ENCODE data around the gene SPNS3. TPM values are rescaled to one million over a fixed set of nuclear protein-coding genes. Genes with fewer than 3 reads are reported as not detected.

Gene SPNS3
- total RNA-seq, 1 experiment from 2014 or later: not detected

DNA sequence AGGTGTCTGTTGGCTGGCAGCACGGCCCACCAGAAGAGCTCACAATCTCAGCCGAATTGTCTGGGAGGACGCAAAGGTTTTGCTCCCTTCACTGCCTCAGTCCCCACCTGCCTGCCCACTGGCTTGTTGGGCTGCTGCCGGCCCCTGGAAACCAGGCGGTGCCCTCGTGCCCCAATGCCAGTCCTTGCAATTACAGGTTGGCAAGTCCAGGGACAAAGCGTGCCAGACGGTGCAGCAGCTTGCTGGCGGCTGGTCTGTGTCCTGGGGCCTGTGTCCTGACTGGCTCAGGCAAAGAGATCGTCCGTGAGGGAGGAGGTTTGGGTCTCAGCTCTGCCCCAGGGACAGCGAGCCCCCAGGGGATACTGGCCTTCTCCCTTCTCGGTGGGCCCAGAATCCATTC lies 40.4 kb downstream of the SPNS3 start:
- Mint-ChIP-seq H3K36me3 (ENCODE audit: insufficient read depth, unreplicated experiment) (peaks cover 6% of the 10 kb centered on the region), H3K4me1 (ENCODE audit: low read depth, unreplicated experiment) (no peaks in the 10 kb centered on the region), H3K27me3 (ENCODE audit: insufficient read depth, unreplicated experiment) (no peaks in the 10 kb centered on the region), H3K4me3 (ENCODE audit: unreplicated experiment) (no peak overlapping the region), H3K9me3 (ENCODE audit: unreplicated experiment) (no peaks in the 10 kb centered on the region), H3K27ac (ENCODE audit: unreplicated experiment) (no peak overlapping the region)
- Histone ChIP-seq H3K36me3 (ENCODE audit: control insufficient read depth, insufficient read depth, low read length) (no peaks in the 10 kb centered on the region), H3K9me3 (no peaks in the 10 kb centered on the region), H3K27me3 (replicated peaks; ENCODE audit: control insufficient read depth, insufficient read depth, low read length) (no peaks in the 10 kb centered on the region), H3K4me1 (no peaks in the 10 kb centered on the region), H3K4me3 (ENCODE audit: low read depth, low read length) (no peak overlapping the region)
- TF ChIP-seq, protein P1, sequence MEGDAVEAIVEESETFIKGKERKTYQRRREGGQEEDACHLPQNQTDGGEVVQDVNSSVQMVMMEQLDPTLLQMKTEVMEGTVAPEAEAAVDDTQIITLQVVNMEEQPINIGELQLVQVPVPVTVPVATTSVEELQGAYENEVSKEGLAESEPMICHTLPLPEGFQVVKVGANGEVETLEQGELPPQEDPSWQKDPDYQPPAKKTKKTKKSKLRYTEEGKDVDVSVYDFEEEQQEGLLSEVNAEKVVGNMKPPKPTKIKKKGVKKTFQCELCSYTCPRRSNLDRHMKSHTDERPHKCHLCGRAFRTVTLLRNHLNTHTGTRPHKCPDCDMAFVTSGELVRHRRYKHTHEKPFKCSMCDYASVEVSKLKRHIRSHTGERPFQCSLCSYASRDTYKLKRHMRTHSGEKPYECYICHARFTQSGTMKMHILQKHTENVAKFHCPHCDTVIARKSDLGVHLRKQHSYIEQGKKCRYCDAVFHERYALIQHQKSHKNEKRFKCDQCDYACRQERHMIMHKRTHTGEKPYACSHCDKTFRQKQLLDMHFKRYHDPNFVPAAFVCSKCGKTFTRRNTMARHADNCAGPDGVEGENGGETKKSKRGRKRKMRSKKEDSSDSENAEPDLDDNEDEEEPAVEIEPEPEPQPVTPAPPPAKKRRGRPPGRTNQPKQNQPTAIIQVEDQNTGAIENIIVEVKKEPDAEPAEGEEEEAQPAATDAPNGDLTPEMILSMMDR (IDR thresholded peaks at IDR 0.05; ENCODE audit: insufficient read depth in 1 of 2, low read depth in 1 of 2, low read length in 1 of 2, severe bottlenecking in 1 of 2, unreplicated experiment in 1 of 2): no peak
- POLR2A ChIA-PET: no interaction called here
- intact Hi-C loops (cut with micrococcal nuclease; ENCODE audit: unreplicated experiment): no loop called here
- no TSS peak for BruUV-seq (replicated peaks)
- CTCF ChIA-PET: no interaction called here
- no peak for DNase-seq

DNA sequence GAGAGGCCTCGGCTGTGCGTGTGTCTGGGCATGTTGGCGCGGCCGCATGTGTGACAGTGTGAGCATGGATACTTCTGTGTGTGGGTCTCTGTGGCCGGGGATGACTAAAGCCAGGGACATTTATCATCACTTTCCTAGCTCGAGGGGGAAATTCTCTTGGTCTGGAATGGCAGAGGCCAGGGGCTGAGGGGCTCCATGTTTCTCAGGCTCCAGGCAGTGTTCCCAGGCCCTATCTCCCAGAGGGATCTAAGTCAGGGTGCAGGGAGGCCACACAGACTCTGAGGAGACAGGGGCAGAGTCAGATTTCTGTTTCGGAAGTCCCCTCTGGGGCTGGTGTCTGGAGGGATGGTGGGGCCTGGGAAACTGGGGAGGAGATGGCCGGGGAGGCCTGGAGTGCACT lies 41.3 kb downstream of the SPNS3 start:
- H3K9me3 ChIP-seq: no peaks in the 10 kb centered on the region
- Mint-ChIP-seq H3K27me3 (ENCODE audit: insufficient read depth, unreplicated experiment) (no peaks in the 10 kb centered on the region), H3K4me1 (ENCODE audit: low read depth, unreplicated experiment) (no peaks in the 10 kb centered on the region), H3K36me3 (ENCODE audit: insufficient read depth, unreplicated experiment) (peaks cover 6% of the 10 kb centered on the region), H3K9me3 (ENCODE audit: unreplicated experiment) (no peaks in the 10 kb centered on the region), H3K27ac (ENCODE audit: unreplicated experiment) (no peak overlapping the region), H3K4me3 (ENCODE audit: unreplicated experiment) (no peak overlapping the region)
- no peaks in the 10 kb centered on the region for H3K4me1 ChIP-seq
- H3K4me3 ChIP-seq (ENCODE audit: low read depth, low read length): no peak overlapping the region
- ChIA-PET CTCF (interaction anchor here (0.6 kb wide), 1 partner anchor 233 kb away, joined by 4 read pairs; no protein-coding TSS in a partner anchor), POLR2A (no interaction called here)
- no peak for DNase-seq
- no peaks in the 10 kb centered on the region for H3K27me3 ChIP-seq (replicated peaks; ENCODE audit: control insufficient read depth, insufficient read depth, low read length)
- intact Hi-C loops (cut with micrococcal nuclease; ENCODE audit: unreplicated experiment): no loop called here
- BruUV-seq (replicated peaks): no TSS peak
- TF ChIP-seq, protein P1 (IDR thresholded peaks at IDR 0.05; ENCODE audit: insufficient read depth in 1 of 2, low read depth in 1 of 2, low read length in 1 of 2, severe bottlenecking in 1 of 2, unreplicated experiment in 1 of 2): no peak
- H3K36me3 ChIP-seq (ENCODE audit: control insufficient read depth, insufficient read depth, low read length): no peaks in the 10 kb centered on the region

DNA sequence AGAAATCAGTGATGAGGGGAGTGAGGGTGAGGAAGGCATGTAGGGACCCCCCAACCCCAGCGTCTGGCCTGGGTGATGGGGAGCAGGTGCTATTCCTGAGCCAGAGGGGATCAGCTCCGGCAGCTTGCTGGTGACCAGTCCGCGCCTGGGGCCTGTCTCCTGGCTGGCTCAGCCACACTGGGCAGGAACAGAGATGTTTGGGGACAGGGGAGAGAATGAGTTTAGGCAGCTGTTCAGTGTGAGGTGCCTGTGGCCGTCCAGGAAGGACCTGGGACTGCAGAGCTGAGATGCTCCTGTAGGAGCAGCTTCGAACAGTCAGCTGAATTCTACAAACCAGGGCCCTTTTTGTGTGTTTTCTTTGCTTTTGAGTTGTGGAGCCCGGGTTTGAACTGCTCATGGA lies 41.7 kb downstream of the SPNS3 start:
- Mint-ChIP-seq H3K27ac (ENCODE audit: unreplicated experiment) (no peak overlapping the region), H3K9me3 (ENCODE audit: unreplicated experiment) (no peaks in the 10 kb centered on the region), H3K27me3 (ENCODE audit: insufficient read depth, unreplicated experiment) (no peaks in the 10 kb centered on the region), H3K36me3 (ENCODE audit: insufficient read depth, unreplicated experiment) (peaks cover 6% of the 10 kb centered on the region), H3K4me3 (ENCODE audit: unreplicated experiment) (no peak overlapping the region), H3K4me1 (ENCODE audit: low read depth, unreplicated experiment) (no peaks in the 10 kb centered on the region)
- ChIA-PET CTCF (interaction anchor here (0.6 kb wide), 1 partner anchor 233 kb away, joined by 4 read pairs; no protein-coding TSS in a partner anchor), POLR2A (no interaction called here)
- Histone ChIP-seq H3K36me3 (ENCODE audit: control insufficient read depth, insufficient read depth, low read length) (no peaks in the 10 kb centered on the region), H3K27me3 (replicated peaks; ENCODE audit: control insufficient read depth, insufficient read depth, low read length) (no peaks in the 10 kb centered on the region), H3K4me1 (no peaks in the 10 kb centered on the region), H3K4me3 (ENCODE audit: low read depth, low read length) (no peak overlapping the region), H3K9me3 (no peaks in the 10 kb centered on the region)
- no TSS peak for BruUV-seq (replicated peaks)
- TF ChIP-seq, protein P1 (IDR thresholded peaks at IDR 0.05; ENCODE audit: insufficient read depth in 1 of 2, low read depth in 1 of 2, low read length in 1 of 2, severe bottlenecking in 1 of 2, unreplicated experiment in 1 of 2): no peak
- intact Hi-C loops (cut with micrococcal nuclease; ENCODE audit: unreplicated experiment): no loop called here
- DNase-seq: no peak

Measured in Caco-2 (cell line).